IgD-negative memory B cell (primary cell): ENCODE results near the gene SEMA3D. TPM values are rescaled to one million over a fixed set of nuclear protein-coding genes. Genes with fewer than 3 reads are reported as not detected.

ENCODE experiments used
- H3K27ac Mint-ChIP-seq, 3 donors: one replicate each; pipeline ENCODE4 v1.8.0; 2020 to 2022; ENCODE audit warnings: mild to moderate bottlenecking in 3 of 3, mixed read lengths in 3 of 3, moderate library complexity in 1 of 3
- H3K27me3 Mint-ChIP-seq: one replicate; pipeline ENCODE4 v1.8.0; 2021; ENCODE audit warnings: mixed read lengths
- H3K36me3 Mint-ChIP-seq: one replicate; pipeline ENCODE4 v1.8.0; 2020; ENCODE audit warnings: mild to moderate bottlenecking, mixed read lengths
- H3K4me1 Mint-ChIP-seq, 3 donors: one replicate each; pipeline ENCODE4 v1.8.0; 2020 to 2022; ENCODE audit warnings: mixed read lengths in 3 of 3, mild to moderate bottlenecking in 1 of 3
- H3K4me3 Mint-ChIP-seq, 4 donors: one replicate each; pipeline ENCODE4 v1.8.0; 2020 to 2022; ENCODE audit warnings: mild to moderate bottlenecking in 4 of 4, mixed read lengths in 4 of 4, moderate library complexity in 3 of 4
- H3K9me3 Mint-ChIP-seq, 3 donors: one replicate each; pipeline ENCODE4 v1.8.0; 2020 to 2021; ENCODE audit warnings: mixed read lengths in 3 of 3, mild to moderate bottlenecking in 1 of 3
- polyA plus RNA-seq: library from polyadenylated mRNA; unstranded; fragments of 300-500 nt; fragmentation: Illumina TruSeq; gene quantifications from one replicate; pipeline ENCODE4 v1.2.3, GENCODE V29; 2021

Gene SEMA3D
- polyA plus RNA-seq, 1 donor from 2014 or later = not detected

- Mint-ChIP-seq H3K27me3 (no peaks in the 10 kb centered on the region), H3K27ac (no peak overlapping the region), H3K4me3 (no peak overlapping the region), H3K36me3 (no peaks in the 10 kb centered on the region), H3K4me1 (no peaks in the 10 kb centered on the region), H3K9me3 (no peaks in the 10 kb centered on the region)
Measured at GRCh38 chr7:85125176-85125575, 61.7 kb downstream of the SEMA3D start.

GRCh38 chr7:85119934-85120333, 66.9 kb downstream of the SEMA3D start:
- Mint-ChIP-seq H3K4me1 (no peaks in the 10 kb centered on the region), H3K4me3 (no peak overlapping the region), H3K36me3 (no peaks in the 10 kb centered on the region), H3K9me3 (no peaks in the 10 kb centered on the region), H3K27ac (no peak overlapping the region), H3K27me3 (no peaks in the 10 kb centered on the region)

GRCh38 chr7:85115862-85116261, 71.0 kb downstream of the SEMA3D start:
- Mint-ChIP-seq H3K9me3 (no peaks in the 10 kb centered on the region), H3K27me3 (no peaks in the 10 kb centered on the region), H3K4me1 (no peaks in the 10 kb centered on the region), H3K27ac (no peak overlapping the region), H3K36me3 (peaks cover 1% of the 10 kb centered on the region), H3K4me3 (no peak overlapping the region)

GRCh38 chr7:85115006-85115405, 71.8 kb downstream of the SEMA3D start:
- H3K9me3 Mint-ChIP-seq = no peaks in the 10 kb centered on the region
- H3K4me3 Mint-ChIP-seq = no peak overlapping the region
- H3K4me1 Mint-ChIP-seq = no peaks in the 10 kb centered on the region
- peaks cover 1% of the 10 kb centered on the region for H3K36me3 Mint-ChIP-seq
- H3K27ac Mint-ChIP-seq = no peak overlapping the region
- H3K27me3 Mint-ChIP-seq = no peaks in the 10 kb centered on the region

GRCh38 chr7:85114342-85114741, 72.5 kb downstream of the SEMA3D start:
- Mint-ChIP-seq H3K36me3 (peaks cover 1% of the 10 kb centered on the region), H3K27me3 (no peaks in the 10 kb centered on the region), H3K4me3 (no peak overlapping the region), H3K9me3 (no peaks in the 10 kb centered on the region), H3K4me1 (no peaks in the 10 kb centered on the region), H3K27ac (no peak overlapping the region)

- Mint-ChIP-seq H3K4me1 (no peaks in the 10 kb centered on the region), H3K9me3 (no peaks in the 10 kb centered on the region), H3K36me3 (peaks cover 1% of the 10 kb centered on the region), H3K4me3 (no peak overlapping the region), H3K27ac (no peak overlapping the region), H3K27me3 (no peaks in the 10 kb centered on the region)
Measured at GRCh38 chr7:85111761-85112160, 75.1 kb downstream of the SEMA3D start.

GRCh38 chr7:85106719-85107118, 80.1 kb downstream of the SEMA3D start:
- Mint-ChIP-seq H3K4me1 (no peaks in the 10 kb centered on the region), H3K27me3 (no peaks in the 10 kb centered on the region), H3K9me3 (no peaks in the 10 kb centered on the region), H3K27ac (no peak overlapping the region), H3K4me3 (no peak overlapping the region), H3K36me3 (peaks cover 1% of the 10 kb centered on the region)

- Mint-ChIP-seq H3K9me3 (no peaks in the 10 kb centered on the region), H3K27me3 (no peaks in the 10 kb centered on the region), H3K36me3 (no peaks in the 10 kb centered on the region), H3K27ac (no peak overlapping the region), H3K4me3 (no peak overlapping the region), H3K4me1 (no peaks in the 10 kb centered on the region)
Measured at GRCh38 chr7:85104432-85105205, 82.2 kb downstream of the SEMA3D start.

GRCh38 chr7:85103962-85104361, 82.9 kb downstream of the SEMA3D start:
- no peak overlapping the region for H3K4me3 Mint-ChIP-seq
- H3K27me3 Mint-ChIP-seq = no peaks in the 10 kb centered on the region
- no peak overlapping the region for H3K27ac Mint-ChIP-seq
- H3K36me3 Mint-ChIP-seq = no peaks in the 10 kb centered on the region
- H3K4me1 Mint-ChIP-seq = no peaks in the 10 kb centered on the region
- H3K9me3 Mint-ChIP-seq = no peaks in the 10 kb centered on the region

- Mint-ChIP-seq H3K4me1 (no peaks in the 10 kb centered on the region), H3K9me3 (no peaks in the 10 kb centered on the region), H3K27me3 (no peaks in the 10 kb centered on the region), H3K27ac (no peak overlapping the region), H3K4me3 (no peak overlapping the region), H3K36me3 (no peaks in the 10 kb centered on the region)
Measured at GRCh38 chr7:85103357-85103756, 83.5 kb downstream of the SEMA3D start.

- Mint-ChIP-seq H3K9me3 (no peaks in the 10 kb centered on the region), H3K36me3 (no peaks in the 10 kb centered on the region), H3K27me3 (no peaks in the 10 kb centered on the region), H3K4me1 (no peaks in the 10 kb centered on the region), H3K4me3 (no peak overlapping the region), H3K27ac (no peak overlapping the region)
Measured at GRCh38 chr7:85102813-85103350, 84.0 kb downstream of the SEMA3D start.

GRCh38 chr7:85101347-85101746, 85.5 kb downstream of the SEMA3D start:
- Mint-ChIP-seq H3K4me3 (no peak overlapping the region), H3K27me3 (no peaks in the 10 kb centered on the region), H3K27ac (no peak overlapping the region), H3K9me3 (no peaks in the 10 kb centered on the region), H3K4me1 (no peaks in the 10 kb centered on the region), H3K36me3 (no peaks in the 10 kb centered on the region)

- Mint-ChIP-seq H3K27me3 (no peaks in the 10 kb centered on the region), H3K4me3 (no peak overlapping the region), H3K36me3 (no peaks in the 10 kb centered on the region), H3K27ac (no peak overlapping the region), H3K4me1 (no peaks in the 10 kb centered on the region), H3K9me3 (no peaks in the 10 kb centered on the region)
Measured at GRCh38 chr7:85097844-85098243, 89.0 kb downstream of the SEMA3D start.

GRCh38 chr7:85095806-85096205, 91.0 kb downstream of the SEMA3D start:
- H3K36me3 Mint-ChIP-seq = peaks cover under 1% of the 10 kb centered on the region
- H3K27ac Mint-ChIP-seq = no peak overlapping the region
- no peak overlapping the region for H3K4me3 Mint-ChIP-seq
- no peaks in the 10 kb centered on the region for H3K4me1 Mint-ChIP-seq
- no peaks in the 10 kb centered on the region for H3K9me3 Mint-ChIP-seq
- no peaks in the 10 kb centered on the region for H3K27me3 Mint-ChIP-seq

- H3K4me1 Mint-ChIP-seq = no peaks in the 10 kb centered on the region
- H3K27ac Mint-ChIP-seq = no peak overlapping the region
- no peaks in the 10 kb centered on the region for H3K27me3 Mint-ChIP-seq
- peaks cover 1% of the 10 kb centered on the region for H3K36me3 Mint-ChIP-seq
- no peaks in the 10 kb centered on the region for H3K9me3 Mint-ChIP-seq
- no peak overlapping the region for H3K4me3 Mint-ChIP-seq
Measured at GRCh38 chr7:85095366-85095765, 91.5 kb downstream of the SEMA3D start.

GRCh38 chr7:85094046-85094725, 92.7 kb downstream of the SEMA3D start:
- no peaks in the 10 kb centered on the region for H3K27me3 Mint-ChIP-seq
- H3K9me3 Mint-ChIP-seq = no peaks in the 10 kb centered on the region
- H3K4me1 Mint-ChIP-seq = no peaks in the 10 kb centered on the region
- no peak overlapping the region for H3K4me3 Mint-ChIP-seq
- H3K36me3 Mint-ChIP-seq = peaks cover 1% of the 10 kb centered on the region
- no peak overlapping the region for H3K27ac Mint-ChIP-seq
